AG09319 (cell line): ENCODE results near the gene ABCB11.

Experiments
- DNase-seq: peaks from one replicate; pipeline ENCODE4 v3.0.0-alpha.2; 2010; ENCODE audit warnings: low read depth; ENCODE audit errors: extremely low read depth
- TF ChIP-seq, protein P1 (sequence below): IDR thresholded peaks from 2 replicates; pipeline ENCODE4 v1.5.1; 2011; ENCODE audit warnings: low read depth, mild to moderate bottlenecking, inconsistent platforms, low read length, moderate library complexity

Gene ABCB11

DNA sequence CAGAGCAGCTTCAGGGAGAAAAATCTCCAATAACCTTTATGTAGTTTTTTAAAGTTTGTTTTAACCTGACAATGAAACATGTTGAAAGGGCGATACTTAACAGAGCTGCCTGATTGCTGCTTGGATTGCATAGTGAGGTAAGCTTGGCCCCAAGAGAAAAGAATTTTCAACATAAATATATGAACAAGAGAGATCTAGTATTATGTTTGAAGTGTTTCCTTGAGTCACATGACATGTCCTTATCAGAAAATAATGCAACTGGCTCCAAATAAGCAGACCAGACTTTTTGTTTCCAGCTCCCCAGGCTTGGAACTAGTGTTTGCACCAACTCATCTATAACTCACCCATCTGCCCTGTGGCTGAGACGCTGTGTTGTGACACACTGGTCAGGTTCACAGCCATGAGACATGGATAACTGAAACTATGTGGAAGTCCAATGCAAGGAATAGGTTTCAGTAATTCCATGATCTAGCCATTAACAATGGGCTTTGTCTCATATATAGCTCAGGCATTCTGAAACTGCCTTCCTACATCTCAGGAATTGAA, 44.7 kb downstream of the ABCB11 start:
- DNase-seq = no peak
- TF ChIP-seq, protein P1, sequence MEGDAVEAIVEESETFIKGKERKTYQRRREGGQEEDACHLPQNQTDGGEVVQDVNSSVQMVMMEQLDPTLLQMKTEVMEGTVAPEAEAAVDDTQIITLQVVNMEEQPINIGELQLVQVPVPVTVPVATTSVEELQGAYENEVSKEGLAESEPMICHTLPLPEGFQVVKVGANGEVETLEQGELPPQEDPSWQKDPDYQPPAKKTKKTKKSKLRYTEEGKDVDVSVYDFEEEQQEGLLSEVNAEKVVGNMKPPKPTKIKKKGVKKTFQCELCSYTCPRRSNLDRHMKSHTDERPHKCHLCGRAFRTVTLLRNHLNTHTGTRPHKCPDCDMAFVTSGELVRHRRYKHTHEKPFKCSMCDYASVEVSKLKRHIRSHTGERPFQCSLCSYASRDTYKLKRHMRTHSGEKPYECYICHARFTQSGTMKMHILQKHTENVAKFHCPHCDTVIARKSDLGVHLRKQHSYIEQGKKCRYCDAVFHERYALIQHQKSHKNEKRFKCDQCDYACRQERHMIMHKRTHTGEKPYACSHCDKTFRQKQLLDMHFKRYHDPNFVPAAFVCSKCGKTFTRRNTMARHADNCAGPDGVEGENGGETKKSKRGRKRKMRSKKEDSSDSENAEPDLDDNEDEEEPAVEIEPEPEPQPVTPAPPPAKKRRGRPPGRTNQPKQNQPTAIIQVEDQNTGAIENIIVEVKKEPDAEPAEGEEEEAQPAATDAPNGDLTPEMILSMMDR = no peak

DNA sequence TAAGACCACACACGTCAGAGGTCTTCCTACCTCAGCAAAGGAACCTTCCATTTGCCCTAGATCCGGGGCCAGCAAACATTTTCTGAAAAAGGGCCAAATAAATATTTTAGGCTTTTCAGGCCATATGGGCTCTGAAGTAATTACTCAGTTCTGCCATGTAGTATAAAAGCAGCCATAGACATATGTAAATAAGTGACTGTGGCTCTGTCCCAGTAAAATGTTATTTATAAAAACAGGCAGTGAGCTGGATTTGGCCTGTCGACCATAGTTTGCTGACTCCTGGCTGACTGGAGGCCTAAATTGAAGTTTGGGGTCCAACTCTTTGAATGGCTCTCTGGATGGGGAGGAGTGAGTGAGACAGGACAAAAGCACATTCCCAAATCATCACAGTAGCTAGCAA, 49.5 kb downstream of the ABCB11 start:
- DNase-seq = no peak
- TF ChIP-seq, protein P1 = no peak

DNA sequence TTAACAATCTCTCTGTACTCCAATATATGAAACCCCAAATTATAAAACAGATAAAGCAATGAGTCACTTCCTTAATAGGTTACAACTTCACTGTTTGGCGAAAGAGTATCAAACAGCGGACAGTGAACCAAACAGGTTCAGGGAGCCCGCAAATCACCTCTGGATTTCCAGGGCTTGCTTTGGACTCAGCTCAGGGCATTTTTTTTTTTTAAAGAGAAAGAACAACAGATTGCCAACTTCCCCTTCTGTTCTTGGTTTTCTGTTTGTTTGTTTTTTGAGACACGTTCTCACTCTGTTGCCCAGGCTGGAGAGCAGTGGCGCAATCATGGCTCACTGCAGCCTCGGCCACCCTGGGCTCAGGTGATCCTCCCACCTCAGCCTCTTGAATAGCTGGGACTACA, 52.7 kb downstream of the ABCB11 start:
- DNase-seq = no peak
- TF ChIP-seq, protein P1 = no peak

DNA sequence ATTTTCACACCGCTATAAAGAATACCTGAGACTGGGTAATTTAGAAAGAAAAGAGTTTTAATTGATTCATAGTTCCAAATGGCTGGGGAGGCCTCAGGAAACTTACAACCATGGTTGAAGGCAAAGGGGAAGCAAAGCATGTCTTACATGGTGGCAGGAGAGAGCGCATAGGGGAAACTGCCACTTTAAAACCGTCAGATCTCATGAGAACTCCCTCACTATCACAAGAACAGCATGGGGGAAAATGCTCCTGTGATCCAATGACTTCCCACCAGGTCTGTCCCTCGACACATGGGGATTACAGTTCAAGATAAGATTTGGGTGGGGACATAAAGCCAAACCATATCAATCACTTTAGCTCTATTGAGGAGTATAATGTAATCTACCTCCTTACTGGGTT, 53.5 kb downstream of the ABCB11 start:
- TF ChIP-seq, protein P1 = no peak
- no peak for DNase-seq

DNA sequence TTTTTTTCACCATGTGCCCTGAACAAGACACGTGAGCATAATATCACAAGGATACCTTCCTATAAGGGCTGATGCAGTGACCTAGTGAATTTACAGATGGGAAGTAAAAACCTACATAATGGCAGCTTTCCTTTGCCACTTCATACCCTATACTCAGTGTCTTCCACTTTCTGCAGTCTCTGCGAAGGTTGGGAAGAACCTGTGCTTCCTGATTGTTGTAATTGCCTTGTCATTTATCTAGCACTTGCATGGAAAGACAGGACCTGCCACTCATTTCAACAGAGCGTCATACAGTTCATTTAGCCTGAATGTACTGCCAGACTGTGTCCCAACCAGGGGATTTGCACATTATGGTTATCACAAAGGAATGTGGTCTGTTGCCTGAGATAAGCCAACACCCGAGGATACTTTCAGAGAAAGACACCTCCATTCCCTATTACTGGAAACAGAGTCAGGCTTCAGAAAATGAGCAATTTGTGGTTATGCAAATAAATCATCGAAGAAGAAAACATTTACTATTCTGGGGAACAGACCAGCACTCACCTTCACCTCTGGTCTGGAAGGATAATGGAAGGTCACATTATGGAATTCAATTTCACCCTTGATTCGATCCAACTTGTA, 55.0 kb downstream of the ABCB11 start:
- DNase-seq = no peak
- TF ChIP-seq, protein P1 = no peak

DNA sequence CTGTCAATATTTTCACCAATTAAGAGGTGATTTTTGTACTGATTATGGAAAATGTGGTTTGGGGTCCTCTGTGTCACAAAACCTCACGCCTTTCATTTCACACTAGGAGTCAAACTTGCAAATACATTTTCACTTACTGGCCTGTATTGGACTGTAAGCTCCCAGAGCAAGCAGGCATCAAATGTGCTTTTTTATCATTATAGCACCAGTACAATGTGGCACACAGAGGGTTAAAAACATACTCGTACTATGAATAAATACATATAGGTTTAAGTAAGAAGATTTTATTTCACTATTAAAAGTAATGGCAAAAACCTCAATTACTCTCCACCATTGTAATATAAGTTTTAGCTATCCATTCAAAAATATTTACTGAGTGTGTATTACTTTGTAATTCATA, 56.7 kb downstream of the ABCB11 start:
- DNase-seq = no peak
- TF ChIP-seq, protein P1 = no peak

DNA sequence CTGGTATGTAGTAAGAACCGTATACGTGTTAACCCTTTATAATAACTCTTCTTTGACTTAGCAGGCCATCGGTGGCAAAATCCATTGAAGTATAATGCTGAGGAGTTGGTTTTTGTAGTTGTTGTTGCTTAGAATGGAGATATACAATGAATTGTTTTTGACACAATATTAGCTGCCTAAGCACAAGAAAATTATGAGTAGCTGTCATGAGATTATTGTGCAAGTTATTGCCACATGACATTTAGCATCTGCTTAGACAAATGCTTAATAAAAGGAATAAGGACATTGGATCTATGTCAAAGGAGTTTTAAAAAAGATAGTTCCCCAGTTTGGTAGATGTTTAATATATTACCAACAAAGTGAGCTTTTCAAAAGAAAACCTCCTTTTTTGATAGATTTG, 59.9 kb downstream of the ABCB11 start:
- DNase-seq = no peak

More for the DNA sequence above, 59.9 kb downstream of the ABCB11 start:
- TF ChIP-seq, protein P1 = no peak
